GM12872 (cell line): ENCODE data around the gene TPRG1L.

Source experiments
- CTCF ChIP-seq: IDR thresholded peaks from 3 replicates; pipeline ENCODE4 v1.5.1; 2011; ENCODE audit warnings: low read depth, mild to moderate bottlenecking, low read length, moderate library complexity; ENCODE audit not compliant: insufficient read depth

The TPRG1L gene

GRCh38 chr1:3656450-3657095, 31.8 kb downstream of the TPRG1L start:
- no peak for TF ChIP-seq CTCF

DNA sequence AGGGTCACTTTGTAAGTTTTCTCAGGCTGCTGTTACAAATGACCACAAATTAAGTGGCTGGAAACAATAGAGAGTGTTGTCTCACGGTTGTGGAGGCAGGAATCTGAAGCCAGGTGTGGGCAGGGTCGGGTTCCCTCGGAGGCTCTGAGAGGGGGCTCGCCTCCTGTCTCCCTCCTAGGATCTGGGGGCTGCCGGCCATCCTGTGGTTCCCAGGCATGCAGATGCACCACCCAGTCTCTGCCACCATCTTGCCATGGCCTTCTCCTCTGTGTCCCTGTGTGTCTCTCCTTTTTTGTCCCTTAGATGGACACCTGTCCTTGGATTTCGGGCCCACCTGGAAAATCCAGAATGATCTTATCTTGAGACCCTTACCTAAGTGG, 32.3 kb downstream of the TPRG1L start:
- TF ChIP-seq CTCF = no peak

DNA sequence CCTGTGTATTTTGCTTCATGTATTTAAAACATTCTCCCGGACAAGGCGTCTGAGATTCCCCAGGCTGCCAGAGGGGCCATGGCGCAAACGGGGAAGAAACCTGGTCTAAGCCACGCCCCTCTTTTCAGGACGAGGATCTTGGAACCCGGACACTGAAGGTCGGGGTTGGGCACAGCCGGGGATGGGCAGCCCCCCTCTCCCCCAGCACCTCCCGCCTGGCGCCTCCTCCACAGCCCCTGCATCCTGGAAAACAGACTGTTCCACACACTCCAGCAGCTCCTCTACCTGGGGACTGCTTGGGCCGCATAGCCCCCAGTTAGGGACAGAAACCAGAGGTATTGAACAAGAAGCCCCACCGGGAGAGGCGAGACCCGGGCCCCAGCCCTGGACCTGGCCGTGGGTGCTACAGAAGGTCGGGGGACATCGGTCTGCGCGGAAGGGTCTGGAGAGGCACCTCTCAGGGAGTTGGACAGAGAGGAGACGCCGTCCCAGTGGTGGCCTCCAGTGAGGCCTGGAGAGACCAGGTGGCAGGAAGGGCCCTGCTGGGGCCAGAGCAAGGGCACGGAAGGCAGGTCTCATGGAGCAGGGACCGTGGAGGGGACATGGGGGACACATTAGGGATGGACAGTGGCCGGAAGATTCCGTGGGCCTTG, 32.9 kb downstream of the TPRG1L start:
- no peak for TF ChIP-seq CTCF

DNA sequence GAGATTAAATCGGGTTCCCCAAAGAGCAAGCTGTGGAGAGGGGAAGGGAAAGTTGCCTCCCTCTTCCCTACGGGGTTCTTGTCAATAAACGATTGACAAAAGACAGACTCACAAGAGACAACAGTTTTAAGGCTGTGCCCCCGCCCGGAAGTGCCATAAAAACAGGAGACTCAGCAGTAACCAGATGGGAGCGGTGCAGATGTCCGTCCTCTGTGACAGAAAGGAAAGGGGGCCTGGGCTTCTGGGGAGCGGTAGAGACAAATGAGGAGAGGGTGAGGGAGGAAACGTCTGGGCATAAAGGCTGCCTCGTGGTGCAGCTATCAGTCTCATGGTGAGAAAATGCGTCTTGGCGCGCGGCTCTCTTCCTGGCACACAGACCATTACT, 33.4 kb downstream of the TPRG1L start:
- no peak for TF ChIP-seq CTCF

DNA sequence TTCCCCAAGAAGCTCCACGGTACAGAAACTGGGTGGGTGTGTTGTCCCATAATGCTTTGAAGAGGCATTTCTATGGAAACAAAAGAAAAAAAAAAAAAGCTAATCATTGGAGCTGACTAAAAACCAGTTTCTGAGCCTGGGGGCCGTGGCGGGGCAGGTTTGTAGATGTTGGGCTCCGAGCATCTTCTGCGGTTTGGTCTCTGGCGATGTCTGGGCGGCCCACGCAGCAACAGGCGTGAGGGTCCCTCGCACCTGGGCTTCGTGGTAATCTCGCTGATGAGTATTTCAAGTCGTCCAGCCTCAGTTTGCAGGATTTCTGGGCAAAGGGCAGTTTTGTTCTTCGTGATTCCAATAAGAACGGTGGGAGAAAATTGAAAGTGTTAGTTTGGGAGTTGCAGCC, 34.3 kb downstream of the TPRG1L start:
- TF ChIP-seq CTCF = no peak

GRCh38 chr1:3660704-3661103, 35.9 kb downstream of the TPRG1L start:
- TF ChIP-seq CTCF = no peak

GRCh38 chr1:3661631-3662030, 36.8 kb downstream of the TPRG1L start:
- no peak for TF ChIP-seq CTCF
